Measurements from ENCODE around the gene DBN1. TPM values are rescaled to one million over a fixed set of nuclear protein-coding genes. Genes with fewer than 3 reads are reported as not detected.

The DBN1 gene
- total and polyA plus RNA-seq, 9 of the 15 experiments (the other 6 are each of a cell fraction or from before 2014, with no cell fraction given) = 0.25 to 87.2 (median 27.9) TPM

GRCh38 chr5:177507165-177507564, 33.7 kb upstream of the DBN1 start (continued):
- TF ChIP-seq ZNF318 (IDR thresholded peaks at IDR 0.05; ENCODE audit: borderline replicate concordance in 1 of 2, low read depth in 1 of 2) (no peak), NFXL1 (CRISPR knock-in tag; IDR thresholded peaks at IDR 0.05) (no peak), RBM34 (IDR thresholded peaks at IDR 0.05; ENCODE audit: borderline replicate concordance, insufficient read depth, low read length) (no peak), ZNF354B (CRISPR knock-in tag; IDR thresholded peaks at IDR 0.05) (no peak), CREM (IDR thresholded peaks at IDR 0.05; ENCODE audit: low read depth) (no peak), MCM2 (IDR thresholded peaks at IDR 0.05; ENCODE audit: low read depth) (no peak), DEAF1 (CRISPR knock-in tag; IDR thresholded peaks at IDR 0.05) (no peak), HDAC3 (IDR thresholded peaks at IDR 0.05; ENCODE audit: borderline replicate concordance, partially characterized antibody) (no peak), SAFB (IDR thresholded peaks at IDR 0.05; ENCODE audit: borderline replicate concordance, low read depth, low read length) (no peak)
- TF ChIP-seq, protein P1, sequence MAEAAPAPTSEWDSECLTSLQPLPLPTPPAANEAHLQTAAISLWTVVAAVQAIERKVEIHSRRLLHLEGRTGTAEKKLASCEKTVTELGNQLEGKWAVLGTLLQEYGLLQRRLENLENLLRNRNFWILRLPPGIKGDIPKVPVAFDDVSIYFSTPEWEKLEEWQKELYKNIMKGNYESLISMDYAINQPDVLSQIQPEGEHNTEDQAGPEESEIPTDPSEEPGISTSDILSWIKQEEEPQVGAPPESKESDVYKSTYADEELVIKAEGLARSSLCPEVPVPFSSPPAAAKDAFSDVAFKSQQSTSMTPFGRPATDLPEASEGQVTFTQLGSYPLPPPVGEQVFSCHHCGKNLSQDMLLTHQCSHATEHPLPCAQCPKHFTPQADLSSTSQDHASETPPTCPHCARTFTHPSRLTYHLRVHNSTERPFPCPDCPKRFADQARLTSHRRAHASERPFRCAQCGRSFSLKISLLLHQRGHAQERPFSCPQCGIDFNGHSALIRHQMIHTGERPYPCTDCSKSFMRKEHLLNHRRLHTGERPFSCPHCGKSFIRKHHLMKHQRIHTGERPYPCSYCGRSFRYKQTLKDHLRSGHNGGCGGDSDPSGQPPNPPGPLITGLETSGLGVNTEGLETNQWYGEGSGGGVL (CRISPR knock-in tag; IDR thresholded peaks at IDR 0.05) = no peak
- TF ChIP-seq, protein P2, sequence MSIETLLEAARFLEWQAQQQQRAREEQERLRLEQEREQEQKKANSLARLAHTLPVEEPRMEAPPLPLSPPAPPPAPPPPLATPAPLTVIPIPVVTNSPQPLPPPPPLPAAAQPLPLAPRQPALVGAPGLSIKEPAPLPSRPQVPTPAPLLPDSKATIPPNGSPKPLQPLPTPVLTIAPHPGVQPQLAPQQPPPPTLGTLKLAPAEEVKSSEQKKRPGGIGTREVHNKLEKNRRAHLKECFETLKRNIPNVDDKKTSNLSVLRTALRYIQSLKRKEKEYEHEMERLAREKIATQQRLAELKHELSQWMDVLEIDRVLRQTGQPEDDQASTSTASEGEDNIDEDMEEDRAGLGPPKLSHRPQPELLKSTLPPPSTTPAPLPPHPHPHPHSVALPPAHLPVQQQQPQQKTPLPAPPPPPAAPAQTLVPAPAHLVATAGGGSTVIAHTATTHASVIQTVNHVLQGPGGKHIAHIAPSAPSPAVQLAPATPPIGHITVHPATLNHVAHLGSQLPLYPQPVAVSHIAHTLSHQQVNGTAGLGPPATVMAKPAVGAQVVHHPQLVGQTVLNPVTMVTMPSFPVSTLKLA (conservative IDR thresholded peaks at IDR 0.05) = 0 out of 4 replicates have a peak, but pooled peaks have one; percentile 29 to 34
- TF ChIP-seq, protein P3, sequence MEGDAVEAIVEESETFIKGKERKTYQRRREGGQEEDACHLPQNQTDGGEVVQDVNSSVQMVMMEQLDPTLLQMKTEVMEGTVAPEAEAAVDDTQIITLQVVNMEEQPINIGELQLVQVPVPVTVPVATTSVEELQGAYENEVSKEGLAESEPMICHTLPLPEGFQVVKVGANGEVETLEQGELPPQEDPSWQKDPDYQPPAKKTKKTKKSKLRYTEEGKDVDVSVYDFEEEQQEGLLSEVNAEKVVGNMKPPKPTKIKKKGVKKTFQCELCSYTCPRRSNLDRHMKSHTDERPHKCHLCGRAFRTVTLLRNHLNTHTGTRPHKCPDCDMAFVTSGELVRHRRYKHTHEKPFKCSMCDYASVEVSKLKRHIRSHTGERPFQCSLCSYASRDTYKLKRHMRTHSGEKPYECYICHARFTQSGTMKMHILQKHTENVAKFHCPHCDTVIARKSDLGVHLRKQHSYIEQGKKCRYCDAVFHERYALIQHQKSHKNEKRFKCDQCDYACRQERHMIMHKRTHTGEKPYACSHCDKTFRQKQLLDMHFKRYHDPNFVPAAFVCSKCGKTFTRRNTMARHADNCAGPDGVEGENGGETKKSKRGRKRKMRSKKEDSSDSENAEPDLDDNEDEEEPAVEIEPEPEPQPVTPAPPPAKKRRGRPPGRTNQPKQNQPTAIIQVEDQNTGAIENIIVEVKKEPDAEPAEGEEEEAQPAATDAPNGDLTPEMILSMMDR (IDR thresholded peaks at IDR 0.05 in 2 of 3, conservative IDR thresholded peaks at IDR 0.05 in 1 of 3; ENCODE audit: insufficient read depth in 2 of 3, low read depth in 1 of 3, low read length in 3 of 3) = peak; percentile 46 to 69 (median 52)

All from K562 (cell line).